GM18909 (cell line): Measurements from ENCODE around the gene ZBED1.
"Not testable (repeated sequence)": the region's sequence is repeated elsewhere in the genome, so short reads cannot be mapped to it uniquely, and the experiment has no call there.

ENCODE experiments used
- ATAC-seq: cut with Tn5 transposase; IDR thresholded peaks from one replicate; pipeline ENCODE4 v1.9.1; 2021; ENCODE audit warnings: mild to moderate bottlenecking; ENCODE audit not compliant: unreplicated experiment, poor library complexity

The ZBED1 gene

GRCh38 chrX:2521092-2521926, 20.5 kb upstream of the ZBED1 start:
- peak; percentile 85 for ATAC-seq

- ATAC-seq: no peak
Measured at GRCh38 chrX:2520539-2520938, 19.8 kb upstream of the ZBED1 start.

GRCh38 chrX:2519638-2520037, 18.9 kb upstream of the ZBED1 start:
- not testable (repeated sequence) for ATAC-seq

- ATAC-seq: peak; percentile 7
Measured at GRCh38 chrX:2517055-2517454, 16.3 kb upstream of the ZBED1 start.

GRCh38 chrX:2516623-2517022, 15.8 kb upstream of the ZBED1 start:
- ATAC-seq: peak; percentile 61

GRCh38 chrX:2514131-2514530, 13.4 kb upstream of the ZBED1 start:
- no peak for ATAC-seq

GRCh38 chrX:2513121-2513664, 12.4 kb upstream of the ZBED1 start:
- no peak for ATAC-seq

- ATAC-seq: no peak
Measured at GRCh38 chrX:2512501-2512900, 11.7 kb upstream of the ZBED1 start.

GRCh38 chrX:2511326-2511725, 10.6 kb upstream of the ZBED1 start:
- ATAC-seq: no peak

GRCh38 chrX:2508648-2509335, 8.0 kb upstream of the ZBED1 start:
- ATAC-seq: no peak

GRCh38 chrX:2507904-2508627, 7.3 kb upstream of the ZBED1 start:
- ATAC-seq: no peak

GRCh38 chrX:2507196-2507595, 6.4 kb upstream of the ZBED1 start:
- no peak for ATAC-seq

- not testable (repeated sequence) for ATAC-seq
Measured at GRCh38 chrX:2505341-2505740, 4.6 kb upstream of the ZBED1 start.

GRCh38 chrX:2504706-2505332, 4.0 kb upstream of the ZBED1 start:
- no peak for ATAC-seq

- no peak for ATAC-seq
Measured at GRCh38 chrX:2503591-2504500, 3.1 kb upstream of the ZBED1 start.

GRCh38 chrX:2502668-2503519, 2.1 kb upstream of the ZBED1 start:
- ATAC-seq: no peak

GRCh38 chrX:2502120-2502667, 1.4 kb upstream of the ZBED1 start:
- no peak for ATAC-seq

GRCh38 chrX:2501559-2502102, 855 bp upstream of the ZBED1 start:
- no peak for ATAC-seq
